K562 (cell line): ENCODE measurements around the gene CHCHD6. TPM values are rescaled to one million over a fixed set of nuclear protein-coding genes. Genes with fewer than 3 reads are reported as not detected.

Experiments
- ATAC-seq: fragments of 200-7000 bp; cut with Tn5 transposase; 3 replicates; pipeline ENCODE4 v1.9.1; 2020; ENCODE audit warnings: moderate library complexity
- BruUV-seq: library from RNA; stranded (reverse); fragments of 400-500 nt; replicated peaks from 2 replicates; lab custom pipeline; 2021; lab: Mats Ljungman, UMichigan
- CTCF ChIA-PET: fragments of 300-600 bp; formaldehyde crosslinking; extraction: SDS; loops from one replicate; lab custom pipeline; 2021; ENCODE audit warnings: low intra/inter-chr PET ratio; lab: Yijun Ruan, JAX
- POLR2A ChIA-PET: fragments of 300-600, 350-650 bp; sonication (Branson Sonifier 250); formaldehyde crosslinking; extraction: SDS; loops from one replicate; lab custom pipeline; 2021; ENCODE audit warnings: antibody characterized with exemption, inconsistent platforms; lab: Yijun Ruan, JAX
- DNase-seq, 4 experiments: peaks; one replicate each; pipeline versions ENCODE4 v3.0.0 to v3.0.0-alpha.2; 2011 to 2018; ENCODE audit warnings: low spot score in 3 of 4, mixed read lengths in 3 of 4; ENCODE audit errors: extremely low read depth in 1 of 4
- FAIRE-seq: peaks from 2 replicates; lab custom pipeline; 2011; peaks lifted over from hg19 to GRCh38; lab: Jason Lieb, UNC
- H2AFZ ChIP-seq: 2 replicates; pipeline ENCODE4 v1.6.0; 2011; ENCODE audit warnings: low read depth, low read length, control low read depth, inconsistent platforms
- H3K27ac ChIP-seq: fragments of 200-600 bp; 3 replicates; pipeline ENCODE4 v1.8.0; 2011; ENCODE audit warnings: low read depth, mild to moderate bottlenecking, control low read depth, inconsistent platforms, low read length, moderate library complexity, mixed read lengths; ENCODE audit errors: extremely low read depth
- H3K27me3 ChIP-seq, 2 experiments: fragments of 300-600 bp in 1 of 2; 2 replicates in 1 of 2; 3 replicates in 1 of 2; pipeline versions ENCODE4 v1.6.0 to v1.8.0; 2011; ENCODE audit warnings: inconsistent platforms in 2 of 2, low read length in 2 of 2, mild to moderate bottlenecking in 1 of 2, mixed read lengths in 1 of 2, moderate library complexity in 1 of 2; ENCODE audit not compliant: control insufficient read depth in 2 of 2, insufficient read depth in 2 of 2
- H3K36me3 ChIP-seq: fragments of 300-600 bp; 3 replicates; pipeline ENCODE4 v1.8.0; 2011; ENCODE audit warnings: mild to moderate bottlenecking, low read length, inconsistent platforms; ENCODE audit not compliant: control insufficient read depth, insufficient read depth
- H3K4me1 ChIP-seq, 2 experiments: fragments of 200-600 bp in 1 of 2; replicated peaks in 1 of 2; 2 replicates in 1 of 2; 3 replicates in 1 of 2; pipeline versions ENCODE4 v1.5.1 to v1.8.0; 2011; ENCODE audit warnings: inconsistent platforms in 2 of 2, low read length in 2 of 2, mild to moderate bottlenecking in 1 of 2, mixed read lengths in 1 of 2, moderate library complexity in 1 of 2; ENCODE audit not compliant: control insufficient read depth in 2 of 2, insufficient read depth in 2 of 2
- H3K4me2 ChIP-seq: 2 replicates; pipeline ENCODE4 v1.6.1; 2011; ENCODE audit warnings: low read length, control low read depth, inconsistent platforms, mixed read lengths; ENCODE audit not compliant: insufficient read depth
- H3K4me3 ChIP-seq: fragments of 200-600 bp; sonication (generic), shearing (Covaris generic); 2 replicates; pipeline ENCODE4 v1.5.1; 2016; ENCODE audit warnings: control low read depth, inconsistent platforms
- H3K79me2 ChIP-seq: fragments of 200-600 bp; 3 replicates; pipeline ENCODE4 v1.8.0; 2011; ENCODE audit warnings: low read length, inconsistent platforms; ENCODE audit not compliant: control insufficient read depth, insufficient read depth
- H3K9ac ChIP-seq, 2 experiments: 2 replicates each; pipeline versions ENCODE4 v1.6.0 to v1.6.1; 2011; ENCODE audit warnings: low read depth in 2 of 2, low read length in 2 of 2, control low read depth in 1 of 2, inconsistent platforms in 1 of 2, mild to moderate bottlenecking in 1 of 2, mixed read lengths in 1 of 2; ENCODE audit not compliant: insufficient read depth in 1 of 2
- H3K9me1 ChIP-seq: one replicate; pipeline ENCODE4 v1.6.0; 2011; ENCODE audit warnings: inconsistent platforms, mild to moderate bottlenecking, low read length, moderate library complexity; ENCODE audit not compliant: control insufficient read depth, insufficient read depth
- H3K9me3 ChIP-seq: replicated peaks from 2 replicates; pipeline ENCODE4 v1.5.1; 2011; ENCODE audit warnings: low read depth, low read length, inconsistent platforms; ENCODE audit not compliant: control insufficient read depth, insufficient read depth
- H4K20me1 ChIP-seq: replicated peaks from 2 replicates; pipeline ENCODE4 v1.6.1; 2011; ENCODE audit warnings: low read length, inconsistent platforms, mixed read lengths; ENCODE audit not compliant: control insufficient read depth, insufficient read depth
- C11orf30 ChIP-seq: fragments of 450-650 bp; IDR thresholded peaks from 2 replicates; pipeline ENCODE4 v1.6.1; 2016; ENCODE audit warnings: low read depth, mild to moderate bottlenecking
- CBFB ChIP-seq: sonication (generic); formaldehyde crosslinking; IDR thresholded peaks from 2 replicates; pipeline ENCODE4 v1.4.0; 2020; ENCODE audit warnings: mild to moderate bottlenecking, missing genetic modification reagents
- EGR1 ChIP-seq: fragments of 450-650 bp; conservative IDR thresholded peaks from 2 replicates; pipeline ENCODE4 v1.6.1; 2017; ENCODE audit warnings: mild to moderate bottlenecking
- GTF2B ChIP-seq: IDR thresholded peaks from 2 replicates; pipeline ENCODE4 v1.6.1; 2011; ENCODE audit not compliant: insufficient read length; ENCODE audit errors: extremely low read depth
- HMGXB4 ChIP-seq: sonication (generic); formaldehyde crosslinking; IDR thresholded peaks from 2 replicates; pipeline ENCODE4 v1.8.1; 2023; ENCODE audit warnings: mild to moderate bottlenecking, missing genetic modification reagents
- HSF4 ChIP-seq: fragments of 250-450 bp; sonication (Bioruptor Pico); IDR thresholded peaks from 2 replicates; pipeline ENCODE4 v2.1.2; 2022; ENCODE audit warnings: mild to moderate bottlenecking, moderate library complexity, borderline replicate concordance
- MXI1 ChIP-seq: IDR thresholded peaks from 2 replicates; pipeline ENCODE4 v1.6.1; 2011; ENCODE audit warnings: low read depth, mild to moderate bottlenecking, improper control_type of control experiment, low read length
- MYBL2 ChIP-seq, 2 experiments: fragments of 450-650 bp in 1 of 2; sonication (generic) in 1 of 2; formaldehyde crosslinking in 1 of 2; IDR thresholded peaks; 2 replicates each; pipeline versions ENCODE4 v1.6.1 to v1.8.1; 2017 to 2022; ENCODE audit warnings: borderline replicate concordance in 1 of 2, inconsistent platforms in 1 of 2, low read depth in 1 of 2, mild to moderate bottlenecking in 1 of 2, missing genetic modification reagents in 1 of 2, moderate library complexity in 1 of 2
- NEUROD1 ChIP-seq: fragments of 150-350 bp; IDR thresholded peaks from 2 replicates; pipeline ENCODE4 v1.6.1; 2014; ENCODE audit warnings: borderline replicate concordance, low read length, low read depth; ENCODE audit not compliant: partially characterized antibody
- NFE2 ChIP-seq: IDR thresholded peaks from 2 replicates; pipeline ENCODE4 v1.6.1; 2014; ENCODE audit warnings: antibody characterized with exemption, low read depth
- POLR3G ChIP-seq: IDR thresholded peaks from 2 replicates; pipeline ENCODE4 v1.6.1; 2011; ENCODE audit not compliant: insufficient read length, insufficient replicate concordance; ENCODE audit errors: extremely low read depth
- ZNF41 ChIP-seq: fragments of 250-450 bp; sonication (Bioruptor Pico); conservative IDR thresholded peaks from 2 replicates; pipeline ENCODE4 v1.4.0; 2020; ENCODE audit warnings: mild to moderate bottlenecking
- ZNF584 ChIP-seq: fragments of 200-800 bp; sonication (Bioruptor generic); IDR thresholded peaks from 2 replicates; pipeline ENCODE4 v1.6.1; 2016; ENCODE audit warnings: low read depth, mild to moderate bottlenecking, missing genetic modification characterization, missing compliant biosample characterization
- whole genome bisulfite sequencing: fragments of 100-300 bp; shearing (Covaris generic); methylation state at CpG from one replicate; pipeline ENCODE4 v1.1.6; 2016; ENCODE audit warnings: low coverage, mixed read lengths; ENCODE audit not compliant: insufficient coverage; ENCODE audit errors: missing lambda C conversion rate; 5-methylcytosine and 5-hydroxymethylcytosine counted together
- in situ Hi-C: fragments of 300-500 bp; cut with MboI; formaldehyde crosslinking; loops from 4 replicates; pipeline ENCODE4 v1.15.0; 2018; ENCODE audit warnings: inconsistent platforms, mixed read lengths
- intact Hi-C: fragments of 100-400 bp; cut with micrococcal nuclease; formaldehyde crosslinking; loops from 2 replicates; pipeline ENCODE4 v1.14.2; 2022
- polyA plus RNA-seq, 8 experiments: library from polyadenylated mRNA; depleted of rRNA in 4 of 8; stranded (reverse) in 5 of 8; unstranded in 3 of 8; fragments of >200 nt; fragmentation: Nextera tagmentation in 2 of 8; fragmentation: Illumina TruSeq in 1 of 8; extraction: Ambion mirVana in 2 of 8; extraction: Trizol in 1 of 8; gene quantifications; 2 replicates each; pipeline versions ENCODE4 v1.2.1 to v1.2.3, GENCODE V29; 2011 to 2014; ENCODE audit warnings: inconsistent platforms in 1 of 8, missing spikeins in 1 of 8
- total RNA-seq, 7 experiments: library from RNA; depleted of rRNA in 6 of 7; stranded (reverse); fragments of >200 nt in 6 of 7; fragmentation: Illumina TruSeq in 2 of 7; extraction: Trizol in 2 of 7; gene quantifications; 2 replicates each; pipeline versions ENCODE4 v1.2.1 to v1.2.3, GENCODE V29; 2011 to 2021; ENCODE audit warnings: low replicate concordance in 1 of 7
- TF ChIP-seq, protein P1 (sequence below): IDR thresholded peaks from 2 replicates; pipeline ENCODE4 v1.6.1; 2012; ENCODE audit warnings: low read depth, low read length, improper control_type of control experiment, borderline replicate concordance
- TF ChIP-seq, protein P2 (sequence below): fragments of 450-650 bp; IDR thresholded peaks from 2 replicates; pipeline ENCODE4 v1.6.1; 2016; ENCODE audit warnings: borderline replicate concordance

CHCHD6 gene
- total and polyA plus RNA-seq, 9 of the 15 experiments (the other 6 are each of a cell fraction or from before 2014, with no cell fraction given) = 4.6 to 18.6 (median 10.9) TPM

DNA sequence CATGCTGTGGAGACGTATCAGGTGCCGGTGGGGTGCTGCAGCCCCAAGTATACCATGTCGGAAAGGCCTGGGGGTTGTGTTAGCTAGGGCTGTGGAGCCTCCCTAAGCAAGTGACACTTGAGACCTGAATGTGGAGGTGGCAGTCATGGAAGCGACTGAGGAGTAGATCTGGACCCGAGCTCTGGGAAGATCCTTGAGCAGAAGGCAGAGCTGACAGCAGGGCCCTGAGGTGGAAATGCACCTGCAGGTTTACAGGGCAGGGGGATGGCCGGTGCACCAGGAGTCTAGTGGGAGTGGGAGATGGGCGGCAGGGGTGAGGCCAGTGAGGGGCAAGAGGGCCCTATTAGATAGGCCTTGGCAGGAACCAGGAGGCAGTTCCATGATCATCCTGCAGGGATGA lies 187.1 kb downstream of the CHCHD6 start:
- peaks cover 19 to 30% of the 10 kb centered on the region in 2 experiments; a peak in 4 of 5 replicates for H3K4me1 ChIP-seq
- no peaks in the 10 kb centered on the region for H4K20me1 ChIP-seq
- no peak overlapping the region for H3K9ac ChIP-seq
- 70% methylated on average over 2 of the region's 7 CpGs for WGBS
- H2AFZ ChIP-seq = no peak overlapping the region
- no peaks in the 10 kb centered on the region for H3K79me2 ChIP-seq
- no peak overlapping the region for H3K4me2 ChIP-seq
- no peak for DNase-seq
- no peaks in the 10 kb centered on the region for H3K27me3 ChIP-seq
- H3K4me3 ChIP-seq = no peak overlapping the region
- no peak for FAIRE-seq
- no peaks in the 10 kb centered on the region for H3K9me3 ChIP-seq
- peaks cover 5% of the 10 kb centered on the region for H3K9me1 ChIP-seq
- in situ Hi-C loops (no loop called here), intact Hi-C loops (no loop called here)
- no peak overlapping the region for H3K27ac ChIP-seq
- ChIA-PET POLR2A (interaction anchor here (0.8 kb wide), 1 partner anchor 96 kb away, joined by 4 read pairs; no protein-coding TSS in a partner anchor), CTCF (no interaction called here)
- peak; percentile 40; the same call in 2 of the 3 replicates for ATAC-seq
- BruUV-seq = no TSS peak
- H3K36me3 ChIP-seq = no peaks in the 10 kb centered on the region
- TF ChIP-seq NEUROD1 (no peak), EGR1 (no peak), MXI1 (no peak), GTF2B (no peak), CBFB (no peak), HSF4 (no peak), ZNF41 (CRISPR knock-in tag) (no peak), MYBL2 (IDR thresholded peaks at IDR 0.05; ENCODE audit: low read depth) (no peak), MYBL2 (CRISPR knock-in tag; IDR thresholded peaks at IDR 0.05; ENCODE audit: borderline replicate concordance) (no peak), C11orf30 (no peak), NFE2 (no peak), HMGXB4 (CRISPR knock-in tag) (no peak), ZNF584 (CRISPR knock-in tag) (no peak), POLR3G (no peak)
- TF ChIP-seq, protein P1, sequence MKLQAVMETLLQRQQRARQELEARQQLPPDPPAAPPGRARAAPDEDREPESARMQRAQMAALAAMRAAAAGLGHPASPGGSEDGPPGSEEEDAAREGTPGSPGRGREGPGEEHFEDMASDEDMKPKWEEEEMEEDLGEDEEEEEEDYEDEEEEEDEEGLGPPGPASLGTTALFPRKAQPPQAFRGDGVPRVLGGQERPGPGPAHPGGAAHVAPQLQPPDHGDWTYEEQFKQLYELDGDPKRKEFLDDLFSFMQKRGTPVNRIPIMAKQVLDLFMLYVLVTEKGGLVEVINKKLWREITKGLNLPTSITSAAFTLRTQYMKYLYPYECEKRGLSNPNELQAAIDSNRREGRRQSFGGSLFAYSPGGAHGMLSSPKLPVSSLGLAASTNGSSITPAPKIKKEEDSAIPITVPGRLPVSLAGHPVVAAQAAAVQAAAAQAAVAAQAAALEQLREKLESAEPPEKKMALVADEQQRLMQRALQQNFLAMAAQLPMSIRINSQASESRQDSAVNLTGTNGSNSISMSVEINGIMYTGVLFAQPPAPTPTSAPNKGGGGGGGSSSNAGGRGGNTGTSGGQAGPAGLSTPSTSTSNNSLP = no peak
- TF ChIP-seq, protein P2, sequence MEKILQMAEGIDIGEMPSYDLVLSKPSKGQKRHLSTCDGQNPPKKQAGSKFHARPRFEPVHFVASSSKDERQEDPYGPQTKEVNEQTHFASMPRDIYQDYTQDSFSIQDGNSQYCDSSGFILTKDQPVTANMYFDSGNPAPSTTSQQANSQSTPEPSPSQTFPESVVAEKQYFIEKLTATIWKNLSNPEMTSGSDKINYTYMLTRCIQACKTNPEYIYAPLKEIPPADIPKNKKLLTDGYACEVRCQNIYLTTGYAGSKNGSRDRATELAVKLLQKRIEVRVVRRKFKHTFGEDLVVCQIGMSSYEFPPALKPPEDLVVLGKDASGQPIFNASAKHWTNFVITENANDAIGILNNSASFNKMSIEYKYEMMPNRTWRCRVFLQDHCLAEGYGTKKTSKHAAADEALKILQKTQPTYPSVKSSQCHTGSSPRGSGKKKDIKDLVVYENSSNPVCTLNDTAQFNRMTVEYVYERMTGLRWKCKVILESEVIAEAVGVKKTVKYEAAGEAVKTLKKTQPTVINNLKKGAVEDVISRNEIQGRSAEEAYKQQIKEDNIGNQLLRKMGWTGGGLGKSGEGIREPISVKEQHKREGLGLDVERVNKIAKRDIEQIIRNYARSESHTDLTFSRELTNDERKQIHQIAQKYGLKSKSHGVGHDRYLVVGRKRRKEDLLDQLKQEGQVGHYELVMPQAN = no peak
